HG03378 (cell line): ENCODE results near the gene POU4F2.

Experiments used
- ATAC-seq: cut with Tn5 transposase; IDR thresholded peaks from one replicate; pipeline ENCODE4 v1.9.1; 2021; ENCODE audit warnings: mild to moderate bottlenecking, moderate library complexity; ENCODE audit not compliant: unreplicated experiment

POU4F2 gene, protein sequence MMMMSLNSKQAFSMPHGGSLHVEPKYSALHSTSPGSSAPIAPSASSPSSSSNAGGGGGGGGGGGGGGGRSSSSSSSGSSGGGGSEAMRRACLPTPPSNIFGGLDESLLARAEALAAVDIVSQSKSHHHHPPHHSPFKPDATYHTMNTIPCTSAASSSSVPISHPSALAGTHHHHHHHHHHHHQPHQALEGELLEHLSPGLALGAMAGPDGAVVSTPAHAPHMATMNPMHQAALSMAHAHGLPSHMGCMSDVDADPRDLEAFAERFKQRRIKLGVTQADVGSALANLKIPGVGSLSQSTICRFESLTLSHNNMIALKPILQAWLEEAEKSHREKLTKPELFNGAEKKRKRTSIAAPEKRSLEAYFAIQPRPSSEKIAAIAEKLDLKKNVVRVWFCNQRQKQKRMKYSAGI

DNA sequence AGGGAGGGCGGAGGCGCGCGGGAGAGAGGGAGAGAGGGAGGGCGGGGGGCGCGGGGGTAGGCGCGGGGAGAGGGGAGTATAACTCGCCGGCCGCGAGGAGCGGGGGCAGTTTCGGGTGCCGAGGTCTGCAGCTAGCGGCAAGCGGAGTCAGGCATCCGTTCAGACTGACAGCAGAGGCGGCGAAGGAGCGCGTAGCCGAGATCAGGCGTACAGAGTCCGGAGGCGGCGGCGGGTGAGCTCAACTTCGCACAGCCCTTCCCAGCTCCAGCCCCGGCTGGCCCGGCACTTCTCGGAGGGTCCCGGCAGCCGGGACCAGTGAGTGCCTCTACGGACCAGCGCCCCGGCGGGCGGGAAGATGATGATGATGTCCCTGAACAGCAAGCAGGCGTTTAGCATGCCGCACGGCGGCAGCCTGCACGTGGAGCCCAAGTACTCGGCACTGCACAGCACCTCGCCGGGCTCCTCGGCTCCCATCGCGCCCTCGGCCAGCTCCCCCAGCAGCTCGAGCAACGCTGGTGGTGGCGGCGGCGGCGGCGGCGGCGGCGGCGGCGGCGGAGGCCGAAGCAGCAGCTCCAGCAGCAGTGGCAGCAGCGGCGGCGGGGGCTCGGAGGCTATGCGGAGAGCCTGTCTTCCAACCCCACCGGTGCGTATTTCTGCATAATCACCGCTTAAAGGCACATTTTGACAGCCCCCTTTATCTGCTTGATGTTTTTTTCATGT, at the start of gene POU4F2:
Gene POU4F2, plus strand, starts transcription at position 108 of the 720 bp plus-strand sequence. Its CDS starts 248 bp downstream, at position 356.
- no peak for ATAC-seq

DNA sequence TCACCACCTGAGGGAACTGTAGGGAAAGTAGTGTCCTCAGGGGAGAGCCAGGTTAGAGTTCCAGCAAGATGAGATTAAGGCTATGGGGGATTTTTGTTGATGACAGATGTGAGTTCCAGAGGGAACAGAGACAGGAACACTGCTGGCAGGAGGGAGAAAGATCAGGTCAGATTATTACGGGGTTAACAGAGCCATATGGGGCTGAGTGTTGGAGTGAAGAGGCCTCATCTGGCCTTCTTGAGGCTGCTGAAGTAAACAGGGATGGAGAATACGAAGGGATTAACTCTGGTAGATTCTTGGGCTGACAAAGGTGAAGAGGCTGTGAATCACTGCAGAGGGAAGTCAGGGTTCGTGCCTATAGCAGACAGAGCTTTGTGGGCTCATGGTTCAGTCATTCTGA, 47.9 kb upstream of the POU4F2 start:
- no peak for ATAC-seq

DNA sequence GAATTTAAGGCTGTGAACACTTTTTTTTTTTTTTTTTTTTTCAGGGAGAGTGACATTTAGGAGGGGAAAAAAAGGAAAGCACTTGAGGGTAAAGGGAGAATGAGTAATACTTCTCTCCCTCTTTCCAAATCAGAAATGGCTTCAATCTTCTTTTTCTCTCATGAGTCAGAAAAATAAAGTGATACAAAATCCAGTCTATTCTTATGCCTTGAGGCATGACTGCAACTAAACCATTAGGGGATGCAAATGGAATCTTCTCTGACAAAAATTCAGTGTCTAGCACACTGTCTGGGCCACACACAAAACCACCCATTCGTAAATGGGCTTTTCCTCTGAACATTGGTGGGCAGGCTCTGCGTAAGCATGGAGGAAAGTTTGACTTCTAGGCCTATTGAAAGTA, 46.7 kb upstream of the POU4F2 start:
- ATAC-seq = no peak

DNA sequence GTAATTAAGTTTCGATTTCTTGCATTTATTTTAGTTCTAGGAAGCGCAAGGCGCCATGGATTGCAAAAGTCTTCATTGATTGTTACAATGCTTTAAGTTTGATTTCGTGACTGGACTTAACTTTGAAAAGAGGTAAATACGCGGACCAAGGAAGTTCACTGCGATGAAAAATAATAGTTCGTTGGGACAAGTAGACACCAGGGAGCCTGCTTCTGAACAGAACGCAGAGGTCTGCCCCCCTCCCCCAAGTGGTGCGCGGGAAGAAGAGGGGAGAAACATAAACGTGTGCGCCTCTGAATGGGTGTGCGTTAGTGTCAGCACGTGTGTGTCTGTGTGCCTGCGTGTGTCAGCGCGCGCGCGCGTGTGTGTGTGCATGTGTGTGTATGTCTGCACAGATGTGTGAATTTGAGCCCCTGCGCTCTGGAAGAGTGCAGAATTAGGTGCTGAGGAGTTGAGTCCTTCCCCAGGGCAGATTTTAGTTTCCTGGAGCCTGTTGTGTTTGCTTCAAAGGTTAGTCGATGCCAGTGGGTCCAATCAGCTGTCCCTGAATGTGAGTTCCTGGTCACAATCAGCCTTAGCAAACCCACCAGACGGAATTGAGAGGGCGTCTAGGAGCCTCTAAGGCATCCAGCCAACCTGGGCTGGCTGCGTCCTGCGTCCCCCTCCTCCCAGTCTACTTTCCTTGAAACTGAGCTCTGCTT, 5.8 kb upstream of the POU4F2 start:
- ATAC-seq = no peak

DNA sequence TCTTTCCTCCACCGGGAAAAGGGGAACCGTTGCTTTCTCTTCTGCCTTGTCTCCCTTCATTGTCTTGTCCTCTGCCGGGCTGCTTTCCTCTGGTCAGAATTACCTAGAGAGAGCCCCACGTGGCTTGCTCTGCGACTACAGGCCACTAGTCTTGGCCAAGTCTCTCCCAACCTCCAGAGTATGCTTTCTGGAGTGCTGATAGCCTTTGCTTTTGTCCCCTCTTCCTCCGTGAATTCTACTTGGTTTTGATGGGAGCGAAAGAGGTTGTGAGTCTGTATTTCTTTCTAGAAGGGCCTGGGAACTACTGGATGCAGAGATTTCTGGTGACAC, 5.3 kb upstream of the POU4F2 start:
- no peak for ATAC-seq

DNA sequence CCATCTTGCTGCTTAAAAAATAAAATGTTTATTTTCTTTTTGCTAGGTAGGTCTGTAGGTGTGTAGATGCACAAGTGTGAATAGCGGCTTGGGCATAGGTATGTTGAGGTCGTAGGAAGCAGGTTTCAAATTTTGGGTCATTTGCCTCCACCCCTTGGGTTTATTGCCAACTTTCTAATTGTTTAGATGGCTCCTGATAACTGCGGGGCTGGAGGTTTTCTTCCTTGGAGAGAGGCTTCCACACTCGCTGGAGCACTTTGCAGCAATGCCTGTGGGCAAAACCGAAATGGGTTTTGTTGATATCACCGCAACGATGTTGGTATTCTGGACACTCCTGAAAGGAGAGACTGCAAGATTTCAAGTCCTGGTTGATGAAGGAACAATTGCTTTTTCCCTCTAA, 3.9 kb upstream of the POU4F2 start:
- ATAC-seq = no peak

DNA sequence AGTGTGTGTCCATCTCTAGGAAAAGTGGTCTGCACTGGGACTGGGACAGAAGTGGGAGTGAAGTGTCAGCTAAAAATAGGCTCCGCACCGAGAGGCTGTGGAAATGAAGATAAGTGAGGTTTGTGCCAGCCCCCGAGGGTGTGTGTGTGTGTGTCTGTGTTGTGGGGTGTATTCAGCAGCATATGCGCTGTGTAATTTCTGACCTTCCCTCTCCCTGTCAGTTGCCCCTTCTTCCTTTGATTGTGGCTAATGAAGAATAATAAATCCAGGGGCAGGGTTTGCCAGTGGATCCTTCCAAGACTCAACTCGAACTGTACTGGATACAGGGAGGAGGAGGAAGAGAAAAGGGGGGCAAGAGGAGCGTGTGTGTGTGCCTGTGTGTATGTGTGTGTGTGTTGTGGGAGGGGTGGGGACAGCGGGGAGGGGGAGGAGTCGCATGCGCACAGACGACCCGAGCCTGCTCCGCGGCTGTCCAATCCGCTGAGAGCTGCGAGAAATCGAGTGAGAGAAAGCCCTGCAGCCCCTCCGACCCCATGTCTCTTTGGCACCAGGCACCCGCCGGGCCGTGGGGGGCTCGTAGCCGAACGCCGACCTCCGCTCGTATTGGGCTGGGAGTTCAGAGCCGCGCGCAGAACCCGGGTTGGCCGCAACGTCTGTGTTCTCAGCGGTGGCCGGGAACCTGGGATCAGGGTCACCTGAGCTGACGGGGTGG, 916 bp upstream of the POU4F2 start:
- no peak for ATAC-seq

DNA sequence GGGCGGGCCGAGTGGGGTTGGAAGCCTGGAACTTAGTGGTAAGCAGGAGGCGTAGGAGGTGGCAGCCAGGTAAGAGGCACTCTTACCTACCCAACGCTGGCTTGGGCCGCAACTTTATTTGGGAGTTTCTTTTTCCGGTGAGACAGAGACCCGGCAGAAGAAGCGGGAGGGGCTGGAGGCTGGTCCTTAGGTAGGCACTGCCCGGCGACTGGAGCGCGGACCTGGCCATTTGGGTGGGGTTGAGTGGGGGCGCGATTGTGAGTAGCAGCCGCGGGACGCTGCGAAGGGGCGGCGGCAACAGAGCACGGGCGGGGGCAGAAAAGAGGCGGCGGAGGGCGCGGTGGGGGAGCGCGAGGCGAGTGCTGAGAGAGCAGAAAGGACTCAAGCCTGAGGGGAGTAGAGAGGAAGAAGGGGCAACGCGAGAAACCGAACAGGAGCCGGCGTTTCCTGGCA, 334 bp upstream of the POU4F2 start:
- no peak for ATAC-seq

DNA sequence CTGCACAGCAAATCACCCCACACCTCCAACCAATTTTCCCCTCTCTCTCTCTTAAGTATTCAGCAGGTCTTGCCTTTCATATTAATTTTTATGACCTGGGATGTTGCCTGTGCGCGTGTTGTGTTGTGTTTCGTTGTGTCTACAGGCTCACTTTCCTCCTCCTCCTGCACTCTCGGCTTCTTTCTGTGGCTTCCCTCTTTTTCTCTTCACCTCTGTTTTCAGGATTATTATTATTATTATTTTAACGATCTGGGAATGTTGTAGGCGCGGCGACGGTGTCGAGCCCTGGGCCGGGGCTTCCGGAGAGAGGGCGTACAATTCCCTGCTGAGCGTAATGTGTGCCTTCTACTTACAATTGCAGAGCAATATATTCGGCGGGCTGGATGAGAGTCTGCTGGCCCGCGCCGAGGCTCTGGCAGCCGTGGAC, 826 bp downstream of the POU4F2 start:
- ATAC-seq = no peak

DNA sequence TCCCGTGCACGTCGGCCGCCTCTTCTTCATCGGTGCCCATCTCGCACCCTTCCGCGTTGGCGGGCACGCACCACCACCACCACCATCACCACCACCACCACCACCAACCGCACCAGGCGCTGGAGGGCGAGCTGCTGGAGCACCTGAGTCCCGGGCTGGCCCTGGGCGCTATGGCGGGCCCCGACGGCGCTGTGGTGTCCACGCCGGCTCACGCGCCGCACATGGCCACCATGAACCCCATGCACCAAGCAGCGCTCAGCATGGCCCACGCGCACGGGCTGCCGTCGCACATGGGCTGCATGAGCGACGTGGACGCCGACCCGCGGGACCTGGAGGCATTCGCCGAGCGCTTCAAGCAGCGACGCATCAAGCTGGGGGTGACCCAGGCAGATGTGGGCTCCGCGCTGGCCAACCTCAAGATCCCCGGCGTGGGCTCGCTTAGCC, 1.4 kb downstream of the POU4F2 start:
- no peak for ATAC-seq

DNA sequence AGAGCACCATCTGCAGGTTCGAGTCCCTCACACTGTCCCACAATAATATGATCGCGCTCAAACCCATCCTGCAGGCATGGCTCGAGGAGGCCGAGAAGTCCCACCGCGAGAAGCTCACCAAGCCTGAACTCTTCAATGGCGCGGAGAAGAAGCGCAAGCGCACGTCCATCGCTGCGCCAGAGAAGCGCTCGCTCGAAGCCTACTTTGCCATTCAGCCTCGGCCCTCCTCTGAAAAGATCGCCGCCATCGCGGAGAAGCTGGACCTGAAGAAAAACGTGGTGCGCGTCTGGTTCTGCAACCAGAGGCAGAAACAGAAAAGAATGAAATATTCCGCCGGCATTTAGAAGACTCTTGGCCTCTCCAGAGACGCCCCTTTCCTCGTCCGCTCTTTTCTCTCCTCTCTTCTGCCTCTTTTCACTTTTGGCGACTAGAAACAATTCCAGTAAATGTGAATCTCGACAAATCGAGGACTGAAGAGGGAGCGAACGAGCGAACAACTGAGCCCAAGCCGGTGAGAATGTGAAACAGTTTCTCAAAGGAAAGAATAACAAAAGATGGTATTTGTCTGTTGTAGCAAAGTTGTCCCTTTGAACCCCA, 1.9 kb downstream of the POU4F2 start:
- ATAC-seq = no peak

DNA sequence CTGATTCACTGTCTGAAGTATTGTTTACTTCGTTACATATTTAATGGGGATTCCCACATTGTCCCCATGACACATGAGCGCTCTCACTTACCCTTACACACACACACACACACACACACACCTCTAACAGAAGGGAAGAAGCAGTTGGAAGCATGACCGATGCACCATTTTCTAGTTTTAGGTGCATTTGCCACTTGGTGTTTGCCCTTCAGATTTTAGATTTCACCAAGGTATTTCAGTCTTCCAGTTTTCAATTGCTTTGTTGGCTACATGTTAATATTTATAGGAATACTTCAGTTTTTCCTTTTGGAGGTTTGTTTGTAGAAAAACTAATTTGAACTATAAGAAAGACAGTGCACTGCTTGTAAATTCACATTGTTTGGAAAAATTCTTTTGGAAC, 3.1 kb downstream of the POU4F2 start:
- no peak for ATAC-seq

DNA sequence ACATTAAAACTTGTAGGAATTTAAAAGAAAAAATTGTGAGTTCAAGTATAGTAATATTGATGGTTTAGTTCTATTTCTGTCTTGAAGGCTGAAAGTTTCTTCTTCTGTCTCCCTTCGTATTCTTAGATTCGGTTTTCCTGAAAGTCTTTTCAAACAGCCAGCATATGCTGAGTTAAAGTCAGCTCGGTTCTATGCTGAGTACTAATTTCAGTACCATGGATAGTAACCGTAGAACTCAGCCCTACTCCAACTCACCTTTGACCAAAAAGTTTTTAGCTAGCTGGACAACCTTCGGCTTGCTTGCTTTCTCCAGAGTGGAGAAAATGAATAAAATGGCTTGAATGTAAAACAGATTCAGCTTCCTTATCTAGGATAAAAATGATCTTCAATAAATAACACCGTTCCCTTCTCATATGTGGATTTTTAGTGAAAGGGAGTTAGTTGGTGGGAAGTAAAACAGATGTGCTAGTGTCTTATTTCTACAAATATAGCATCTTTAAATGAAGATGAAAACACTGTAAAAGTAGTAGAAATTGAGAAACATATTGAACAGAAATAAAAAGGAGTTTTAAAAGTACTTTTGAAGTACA, 5.2 kb downstream of the POU4F2 start:
- ATAC-seq = no peak

DNA sequence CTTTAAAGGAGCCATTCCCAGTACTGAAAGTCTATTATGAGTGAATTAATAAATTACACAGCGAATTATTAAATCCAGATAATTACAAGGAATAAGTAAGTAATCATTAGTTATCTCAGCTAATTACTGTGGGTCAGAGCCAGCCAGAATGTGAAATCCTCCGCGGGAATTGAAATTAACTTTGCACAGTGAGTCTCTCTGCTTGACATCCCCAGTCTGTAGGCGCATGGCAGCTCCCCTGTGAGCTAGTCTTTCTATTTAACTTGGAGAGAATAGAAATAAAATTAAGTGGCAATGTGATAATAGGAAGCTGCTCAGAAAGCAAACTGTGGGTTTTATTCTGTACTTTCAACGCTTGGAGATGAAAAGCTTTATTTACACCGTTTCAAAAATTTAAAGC, 7.2 kb downstream of the POU4F2 start:
- no peak for ATAC-seq

DNA sequence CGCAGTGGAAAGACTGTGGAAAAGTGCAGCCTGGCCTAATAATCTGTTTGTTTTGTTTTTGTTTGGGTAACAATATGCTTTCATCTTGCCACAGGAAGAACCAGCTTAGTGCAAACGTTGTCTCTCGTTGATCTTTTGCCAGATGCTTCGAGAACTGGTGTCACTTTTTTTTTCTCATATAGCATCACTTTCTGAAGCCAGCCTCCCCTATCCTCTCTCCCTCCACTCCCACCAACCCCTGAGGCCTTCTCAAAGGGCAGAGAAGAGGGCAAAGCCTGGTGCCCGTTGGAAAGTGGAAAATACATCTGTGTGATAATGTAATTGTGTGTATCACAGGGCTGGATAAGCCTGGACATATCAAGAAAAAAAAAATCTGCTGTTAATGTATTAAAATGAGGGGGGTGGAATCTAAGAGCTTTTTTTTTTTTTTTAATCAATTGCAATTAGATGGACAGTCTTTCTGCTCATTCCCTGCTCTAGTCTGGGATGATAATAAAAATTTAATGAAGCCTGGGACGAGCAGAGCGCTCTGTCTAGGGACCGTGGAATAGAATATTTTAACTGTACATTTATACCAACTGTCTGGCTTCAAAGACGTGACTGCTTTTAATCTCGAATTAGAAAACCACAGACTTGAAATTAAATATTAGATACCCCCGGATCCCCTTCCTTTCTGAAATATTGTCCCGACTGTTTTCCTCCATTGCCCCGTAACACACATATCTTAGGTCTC, 8.1 kb downstream of the POU4F2 start:
- ATAC-seq = no peak

DNA sequence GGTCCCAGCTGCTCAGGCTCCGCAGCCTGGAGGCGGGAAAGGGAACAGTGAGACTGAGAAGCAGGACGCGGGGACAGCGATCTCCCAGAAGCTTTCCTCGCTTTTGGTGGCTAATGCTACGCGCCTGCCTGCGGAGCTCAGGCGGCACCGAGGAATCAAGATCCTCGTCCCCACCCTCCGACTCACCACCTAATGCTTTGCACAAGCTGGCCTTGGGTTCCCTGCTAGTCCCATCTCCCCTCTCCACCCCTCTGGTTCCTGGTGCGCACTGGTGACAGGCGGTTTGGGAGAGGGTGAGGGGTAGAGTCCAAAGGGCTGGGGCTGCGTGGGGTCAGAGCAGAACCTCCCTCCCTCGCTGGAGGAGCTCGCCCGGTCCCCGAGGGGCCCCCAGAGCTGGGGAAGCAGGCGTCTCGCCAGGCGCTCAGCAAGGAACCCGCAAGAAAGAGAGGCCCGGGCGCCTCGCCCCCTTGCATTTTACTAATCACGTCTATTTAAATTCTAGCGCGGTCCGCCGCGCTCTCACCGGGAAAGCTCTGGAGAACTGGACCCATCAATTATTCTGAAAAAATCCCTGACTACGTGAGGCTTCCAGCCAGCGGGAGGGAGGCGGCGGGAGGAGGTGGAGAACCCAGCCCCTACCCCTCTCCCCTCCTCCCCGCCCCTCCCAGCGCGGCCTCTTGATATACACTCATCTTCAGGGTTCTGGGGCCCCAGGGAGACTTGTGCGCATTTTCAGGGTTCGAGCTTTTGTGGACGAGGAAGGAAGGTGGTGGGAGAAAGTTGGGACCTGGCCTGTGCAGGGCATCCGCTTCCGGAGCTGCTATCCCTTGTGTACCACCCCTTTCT, 9.1 kb downstream of the POU4F2 start:
- no peak for ATAC-seq

DNA sequence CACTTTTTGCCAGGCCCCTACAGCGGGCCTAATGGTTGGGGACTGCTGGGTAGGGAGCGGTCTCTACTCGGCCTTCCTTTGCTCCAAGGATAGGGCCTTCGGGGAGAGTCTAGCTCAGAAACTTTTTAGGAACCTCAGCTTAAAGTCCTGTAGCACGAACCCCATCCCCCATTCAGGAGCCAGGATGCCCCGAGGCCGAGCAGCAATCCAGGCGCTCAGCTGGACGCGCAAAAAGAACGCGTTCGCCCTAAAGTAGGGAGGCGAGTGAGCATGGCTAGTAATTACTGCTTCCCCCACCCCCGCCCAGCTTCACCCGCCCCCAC, 9.7 kb downstream of the POU4F2 start:
- no peak for ATAC-seq

DNA sequence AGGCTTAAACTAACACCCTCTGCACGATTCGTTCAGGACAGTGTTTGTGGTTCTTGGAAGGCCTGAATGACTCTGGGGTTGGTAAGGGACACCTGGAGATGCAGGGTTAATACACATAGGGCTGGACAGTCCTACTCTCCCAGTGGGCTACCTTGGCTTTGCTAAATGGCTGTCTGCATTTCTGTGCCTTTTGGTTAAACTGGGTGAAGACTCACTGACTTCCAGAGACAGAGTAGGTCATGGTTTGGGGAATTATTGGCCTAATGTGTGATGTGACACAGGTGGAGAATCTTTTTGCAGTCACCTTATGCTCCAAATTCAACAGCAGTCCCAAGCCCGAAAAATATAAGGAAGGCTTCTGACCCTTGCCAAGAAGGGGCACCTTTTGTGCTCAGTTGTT, 10.5 kb downstream of the POU4F2 start:
- no peak for ATAC-seq

DNA sequence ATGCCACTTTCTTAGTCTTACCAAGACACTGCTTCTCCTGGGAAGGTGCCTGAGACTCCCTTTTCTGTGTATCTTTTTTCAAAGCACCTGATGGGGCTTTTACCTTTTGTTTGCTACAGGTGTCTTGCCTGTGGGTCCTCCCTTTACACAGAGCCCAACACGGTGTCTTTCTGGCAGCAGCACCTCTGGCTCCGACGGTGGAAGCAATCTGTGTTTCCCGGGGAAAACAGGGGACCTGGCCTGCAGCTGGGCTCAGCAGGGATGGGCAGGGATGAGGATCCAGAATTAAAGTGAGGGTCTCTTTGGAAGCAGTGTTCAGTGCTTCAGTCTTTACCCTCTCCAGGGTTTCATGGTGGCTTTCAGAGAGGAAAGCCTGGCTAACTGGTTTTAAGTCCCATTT, 11.3 kb downstream of the POU4F2 start:
- no peak for ATAC-seq
